Urinary bladder (tissue), 4 donors: ENCODE data around the gene ATF7IP2. TPM values are rescaled to one million over a fixed set of nuclear protein-coding genes. Genes with fewer than 3 reads are reported as not detected.
"Not testable (repeated sequence)": the region's sequence is repeated elsewhere in the genome, so short reads cannot be mapped to it uniquely, and the experiment has no call there.

Experiments
- DNase-seq: peaks from one replicate; pipeline ENCODE4 v3.0.0-alpha.2; 2015; ENCODE audit errors: extremely low spot score
- H3K27ac ChIP-seq: one replicate; pipeline ENCODE4 v1.5.1; 2013; ENCODE audit warnings: low read depth, mild to moderate bottlenecking, moderate library complexity
- H3K36me3 ChIP-seq: one replicate; pipeline ENCODE4 v1.6.1; 2013; ENCODE audit warnings: mild to moderate bottlenecking, moderate library complexity; ENCODE audit not compliant: insufficient read depth
- H3K4me1 ChIP-seq: one replicate; pipeline ENCODE4 v1.6.1; 2013; ENCODE audit warnings: mild to moderate bottlenecking, moderate library complexity; ENCODE audit not compliant: insufficient read depth
- H3K4me3 ChIP-seq: one replicate; pipeline ENCODE4 v1.5.1; 2013; ENCODE audit warnings: low read depth, low read length
- WGBS: extraction: QIAGEN DNeasy Blood & Tissue Kit; methylation state at CpG from one replicate; pipeline ENCODE4 v1.1.7; 2013; 5-methylcytosine and 5-hydroxymethylcytosine counted together
- polyA plus RNA-seq: library from polyadenylated mRNA; stranded (reverse); fragments of 200-250 nt; gene quantifications from one replicate; pipeline ENCODE4 v1.2.3, GENCODE V29; 2013
- total RNA-seq: library from RNA; depleted of rRNA; stranded (reverse); fragments of >200 nt; gene quantifications from one replicate; pipeline ENCODE4 v1.2.3, GENCODE V29; 2014
- donor health status: healthy with polysubstance abuse.
- donor health status: healthy.

The ATF7IP2 gene
- total and polyA plus RNA-seq, 2 donors = 21.6 to 24.5 TPM

- not testable (repeated sequence) for H3K4me1 ChIP-seq, H3K27ac ChIP-seq, DNase-seq, H3K36me3 ChIP-seq, H3K4me3 ChIP-seq
- 83% methylated on average over 4 of the region's 4 CpGs for WGBS
Measured at GRCh38 chr16:10362864-10363197, 23.0 kb upstream of the ATF7IP2 start.

GRCh38 chr16:10366619-10367018 lies 19.2 kb upstream of the ATF7IP2 start:
- 95% methylated on average over 8 of the region's 8 CpGs for WGBS
- not testable (repeated sequence) for DNase-seq, H3K36me3 ChIP-seq, H3K4me1 ChIP-seq, H3K4me3 ChIP-seq, H3K27ac ChIP-seq

GRCh38 chr16:10367616-10368188 lies 18.2 kb upstream of the ATF7IP2 start:
- no peaks in the 10 kb centered on the region for H3K4me1 ChIP-seq
- 73% methylated on average over 5 of the region's 5 CpGs for WGBS
- H3K4me3 ChIP-seq = no peak overlapping the region
- DNase-seq = no peak
- no peaks in the 10 kb centered on the region for H3K36me3 ChIP-seq
- H3K27ac ChIP-seq = no peak overlapping the region

- 74% methylated on average over 2 of the region's 2 CpGs for WGBS
- Histone ChIP-seq H3K27ac (no peak overlapping the region), H3K36me3 (no peaks in the 10 kb centered on the region), H3K4me3 (no peak overlapping the region), H3K4me1 (no peaks in the 10 kb centered on the region)
- DNase-seq = no peak
Measured at GRCh38 chr16:10368969-10369551, 16.8 kb upstream of the ATF7IP2 start.

GRCh38 chr16:10370096-10370726 lies 15.7 kb upstream of the ATF7IP2 start:
- no peaks in the 10 kb centered on the region for H3K36me3 ChIP-seq
- no peak overlapping the region for H3K27ac ChIP-seq
- H3K4me1 ChIP-seq = no peaks in the 10 kb centered on the region
- no peak for DNase-seq
- no peak overlapping the region for H3K4me3 ChIP-seq
- 40% methylated on average over 4 of the region's 4 CpGs for WGBS

GRCh38 chr16:10371592-10371991 lies 14.3 kb upstream of the ATF7IP2 start:
- no peak overlapping the region for H3K4me3 ChIP-seq
- H3K4me1 ChIP-seq = no peaks in the 10 kb centered on the region
- no peaks in the 10 kb centered on the region for H3K36me3 ChIP-seq
- H3K27ac ChIP-seq = no peak overlapping the region
- no peak for DNase-seq
- WGBS = 85% methylated on average over 2 of the region's 2 CpGs

GRCh38 chr16:10373556-10373955 lies 12.3 kb upstream of the ATF7IP2 start:
- no peak overlapping the region for H3K4me3 ChIP-seq
- H3K36me3 ChIP-seq = no peaks in the 10 kb centered on the region
- H3K4me1 ChIP-seq = no peaks in the 10 kb centered on the region
- DNase-seq = no peak
- WGBS = 83% methylated on average over 1 of the region's 1 CpG
- H3K27ac ChIP-seq = no peak overlapping the region

GRCh38 chr16:10376229-10376628 lies 9.6 kb upstream of the ATF7IP2 start:
- WGBS = 81% methylated on average over 1 of the region's 1 CpG
- Histone ChIP-seq H3K27ac (no peak overlapping the region), H3K4me3 (no peak overlapping the region), H3K36me3 (no peaks in the 10 kb centered on the region), H3K4me1 (no peaks in the 10 kb centered on the region)
- DNase-seq = no peak

GRCh38 chr16:10383626-10384025 lies 2.2 kb upstream of the ATF7IP2 start:
- no peak overlapping the region for H3K4me3 ChIP-seq
- no peak overlapping the region for H3K27ac ChIP-seq
- WGBS = 81% methylated on average over 3 of the region's 3 CpGs
- H3K36me3 ChIP-seq = no peaks in the 10 kb centered on the region
- H3K4me1 ChIP-seq = no peaks in the 10 kb centered on the region
- DNase-seq = no peak

GRCh38 chr16:10386517-10387100 lies 748 bp downstream of the ATF7IP2 start:
- DNase-seq = peak; percentile 5
- no peaks in the 10 kb centered on the region for H3K4me1 ChIP-seq
- peak overlapping the region; percentile 39 for H3K4me3 ChIP-seq
- no peaks in the 10 kb centered on the region for H3K36me3 ChIP-seq
- WGBS = 15% methylated on average over 14 of the region's 14 CpGs
- H3K27ac ChIP-seq = no peak overlapping the region

- DNase-seq = no peak
- no peaks in the 10 kb centered on the region for H3K36me3 ChIP-seq
- WGBS = 67% methylated on average over 5 of the region's 5 CpGs
- no peak overlapping the region for H3K4me3 ChIP-seq
- no peaks in the 10 kb centered on the region for H3K4me1 ChIP-seq
- H3K27ac ChIP-seq = no peak overlapping the region
Measured at GRCh38 chr16:10387188-10387617, 1.3 kb downstream of the ATF7IP2 start.

GRCh38 chr16:10388988-10389387 lies 3.1 kb downstream of the ATF7IP2 start:
- Histone ChIP-seq H3K27ac (no peak overlapping the region), H3K4me1 (no peaks in the 10 kb centered on the region), H3K4me3 (no peak overlapping the region), H3K36me3 (no peaks in the 10 kb centered on the region)
- DNase-seq = no peak
- 70% methylated on average over 5 of the region's 5 CpGs for WGBS

GRCh38 chr16:10390330-10390729 lies 4.5 kb downstream of the ATF7IP2 start:
- no peaks in the 10 kb centered on the region for H3K4me1 ChIP-seq
- H3K27ac ChIP-seq = no peak overlapping the region
- no peak overlapping the region for H3K4me3 ChIP-seq
- no peaks in the 10 kb centered on the region for H3K36me3 ChIP-seq
- DNase-seq = no peak

- Histone ChIP-seq H3K4me1 (no peaks in the 10 kb centered on the region), H3K27ac (no peak overlapping the region), H3K36me3 (no peaks in the 10 kb centered on the region), H3K4me3 (no peak overlapping the region)
- 96% methylated on average over 5 of the region's 5 CpGs for WGBS
- DNase-seq = no peak
Measured at GRCh38 chr16:10390867-10391266, 5.0 kb downstream of the ATF7IP2 start.
